HUES64 (cell line): ENCODE data around the gene MALSU1. TPM values are rescaled to one million over a fixed set of nuclear protein-coding genes. Genes with fewer than 3 reads are reported as not detected.

Experiments used
- H3K27ac ChIP-seq: 2 replicates; pipeline ENCODE4 v1.7.0; 2013; ENCODE audit warnings: low read depth, low read length, inconsistent platforms
- H3K27me3 ChIP-seq: 2 replicates; pipeline ENCODE4 v1.6.1; 2013; ENCODE audit warnings: mild to moderate bottlenecking, low read length; ENCODE audit not compliant: insufficient read depth
- H3K36me3 ChIP-seq: 2 replicates; pipeline ENCODE4 v1.6.1; 2013; ENCODE audit warnings: mild to moderate bottlenecking, low read length; ENCODE audit not compliant: insufficient read depth
- H3K4me1 ChIP-seq: 2 replicates; pipeline ENCODE4 v1.6.1; 2013; ENCODE audit warnings: mild to moderate bottlenecking, low read length, moderate library complexity; ENCODE audit not compliant: insufficient read depth
- H3K4me3 ChIP-seq: 2 replicates; pipeline ENCODE4 v1.5.1; 2013; ENCODE audit warnings: mild to moderate bottlenecking, low read length, moderate library complexity
- H3K9ac ChIP-seq: 2 replicates; pipeline ENCODE4 v1.6.1; 2013; ENCODE audit warnings: mild to moderate bottlenecking, low read depth, low read length
- H3K9me3 ChIP-seq: 2 replicates; pipeline ENCODE4 v1.6.1; 2013; ENCODE audit warnings: low read depth, low read length; ENCODE audit not compliant: insufficient read depth
- WGBS: fragments of 150-250, 120-280 bp; methylation state at CpG from one replicate; pipeline ENCODE4 v1.1.7; 2013; ENCODE audit warnings: missing lambda C conversion rate; 5-methylcytosine and 5-hydroxymethylcytosine counted together
- polyA plus RNA-seq, 2 experiments: library from polyadenylated mRNA; stranded (reverse); fragments of 50-300 nt; gene quantifications; one replicate each; pipeline ENCODE4 v1.2.3, GENCODE V29; 2013

MALSU1 gene
- polyA plus RNA-seq (2013, experiment 1 of 2), result 72.8 TPM
- polyA plus RNA-seq (2013, experiment 2 of 2), result 73.6 TPM

GRCh38 chr7:23298885-23299769 lies at the start of gene MALSU1:
Gene MALSU1 (plus strand): TSS chr7:23299339. CDS start chr7:23299353, 14 bp downstream.
- H3K9me3 ChIP-seq, result no peaks in the 10 kb centered on the region
- peaks cover 22% of the 10 kb centered on the region for H3K36me3 ChIP-seq
- no peaks in the 10 kb centered on the region for H3K27me3 ChIP-seq
- H3K27ac ChIP-seq, result peak within 1 kb of the TSS; percentile 63
- WGBS, result under 1% methylated on average over 57 of the region's 59 CpGs
- peaks cover 8% of the 10 kb centered on the region; the same call in 1 of the 2 replicates for H3K4me1 ChIP-seq
- H3K9ac ChIP-seq, result peak within 1 kb of the TSS; percentile 78
- H3K4me3 ChIP-seq, result peak within 1 kb of the TSS; percentile 89

DNA sequence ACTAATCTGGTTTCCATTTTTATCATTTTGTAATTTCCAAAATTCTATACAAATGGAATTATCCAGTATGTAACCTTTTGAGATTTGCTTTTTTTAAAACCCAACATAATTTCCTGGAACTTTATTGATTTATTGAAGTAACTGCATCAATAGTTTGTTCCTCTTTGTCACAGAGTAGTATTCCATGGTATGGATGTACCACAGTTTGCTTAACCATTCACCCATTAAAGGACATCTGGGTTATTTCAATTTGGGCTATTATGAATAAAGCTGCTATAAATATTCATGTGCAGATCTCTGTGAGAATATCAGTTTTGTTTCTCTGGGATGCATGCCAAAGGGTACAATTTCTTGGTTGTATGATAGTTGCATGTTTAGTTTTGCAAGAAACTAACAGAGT lies 49.7 kb upstream of the MALSU1 start:
- no peak overlapping the region for H3K9ac ChIP-seq
- H3K27ac ChIP-seq, result no peak overlapping the region
- no peak overlapping the region for H3K4me3 ChIP-seq
- H3K36me3 ChIP-seq, result no peaks in the 10 kb centered on the region
- peaks cover 5% of the 10 kb centered on the region; the same call in 1 of the 2 replicates for H3K9me3 ChIP-seq
- no peaks in the 10 kb centered on the region for H3K4me1 ChIP-seq
- H3K27me3 ChIP-seq, result peaks cover 6% of the 10 kb centered on the region

DNA sequence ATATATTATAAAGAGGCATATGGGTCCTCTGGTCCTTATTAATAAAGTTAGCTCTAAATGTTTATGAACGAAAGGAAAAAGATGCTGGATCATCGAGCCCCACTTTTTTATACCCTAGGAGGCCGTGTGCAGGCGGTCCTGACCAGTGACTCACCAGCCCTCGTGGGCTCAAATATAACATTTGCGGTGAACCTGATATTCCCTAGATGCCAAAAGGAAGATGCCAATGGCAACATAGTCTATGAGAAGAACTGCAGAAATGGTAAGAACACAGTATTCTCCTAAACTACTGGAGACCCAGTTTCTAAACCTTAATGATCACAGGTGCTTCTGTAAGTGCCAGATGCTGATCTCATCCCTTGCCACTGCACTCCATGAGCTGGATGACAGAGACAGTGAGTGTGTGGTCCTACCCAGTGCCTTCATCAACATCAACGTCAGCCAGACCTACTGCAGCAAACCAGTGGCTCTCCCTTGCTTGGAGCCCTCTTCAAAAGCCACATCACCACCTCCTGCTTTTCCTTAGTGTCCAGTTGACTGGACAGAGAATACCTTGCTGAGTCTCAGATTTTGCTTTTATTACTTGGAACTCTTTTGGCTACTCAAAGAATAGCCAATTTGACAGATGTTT lies 45.0 kb upstream of the MALSU1 start:
- Histone ChIP-seq H3K27ac (no peak overlapping the region), H3K27me3 (no peaks in the 10 kb centered on the region), H3K4me1 (no peaks in the 10 kb centered on the region), H3K36me3 (no peaks in the 10 kb centered on the region), H3K4me3 (no peak overlapping the region), H3K9ac (no peak overlapping the region), H3K9me3 (peaks cover 5% of the 10 kb centered on the region; the same call in 1 of the 2 replicates)
- 94% methylated on average over 7 of the region's 7 CpGs for WGBS

DNA sequence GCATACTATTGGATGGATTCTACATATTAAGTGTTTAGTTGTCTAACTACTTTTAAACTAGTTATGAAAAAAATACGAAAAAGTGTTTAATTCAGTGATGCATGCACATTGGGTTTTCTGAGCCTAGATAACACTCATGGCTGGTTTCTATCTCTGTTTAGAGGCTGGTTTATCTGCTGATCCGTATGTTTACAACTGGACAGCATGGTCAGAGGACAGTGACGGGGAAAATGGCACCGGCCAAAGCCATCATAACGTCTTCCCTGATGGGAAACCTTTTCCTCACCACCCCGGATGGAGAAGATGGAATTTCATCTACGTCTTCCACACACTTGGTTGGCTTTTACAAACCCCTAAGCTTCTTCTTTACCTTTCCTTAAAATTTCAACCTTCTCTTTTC lies 42.4 kb upstream of the MALSU1 start:
- H3K27ac ChIP-seq, result no peak overlapping the region
- no peak overlapping the region for H3K4me3 ChIP-seq
- no peaks in the 10 kb centered on the region for H3K27me3 ChIP-seq
- H3K4me1 ChIP-seq, result no peaks in the 10 kb centered on the region
- H3K9me3 ChIP-seq, result no peaks in the 10 kb centered on the region
- 92% methylated on average over 7 of the region's 7 CpGs for WGBS
- H3K9ac ChIP-seq, result no peak overlapping the region
- H3K36me3 ChIP-seq, result no peaks in the 10 kb centered on the region

GRCh38 chr7:23260371-23260770 lies 38.8 kb upstream of the MALSU1 start:
- H3K9ac ChIP-seq, result no peak overlapping the region
- H3K9me3 ChIP-seq, result no peaks in the 10 kb centered on the region
- no peaks in the 10 kb centered on the region for H3K27me3 ChIP-seq
- WGBS, result 89% methylated on average over 10 of the region's 10 CpGs
- H3K4me3 ChIP-seq, result no peak overlapping the region
- no peaks in the 10 kb centered on the region for H3K36me3 ChIP-seq
- no peaks in the 10 kb centered on the region for H3K4me1 ChIP-seq
- no peak overlapping the region for H3K27ac ChIP-seq

DNA sequence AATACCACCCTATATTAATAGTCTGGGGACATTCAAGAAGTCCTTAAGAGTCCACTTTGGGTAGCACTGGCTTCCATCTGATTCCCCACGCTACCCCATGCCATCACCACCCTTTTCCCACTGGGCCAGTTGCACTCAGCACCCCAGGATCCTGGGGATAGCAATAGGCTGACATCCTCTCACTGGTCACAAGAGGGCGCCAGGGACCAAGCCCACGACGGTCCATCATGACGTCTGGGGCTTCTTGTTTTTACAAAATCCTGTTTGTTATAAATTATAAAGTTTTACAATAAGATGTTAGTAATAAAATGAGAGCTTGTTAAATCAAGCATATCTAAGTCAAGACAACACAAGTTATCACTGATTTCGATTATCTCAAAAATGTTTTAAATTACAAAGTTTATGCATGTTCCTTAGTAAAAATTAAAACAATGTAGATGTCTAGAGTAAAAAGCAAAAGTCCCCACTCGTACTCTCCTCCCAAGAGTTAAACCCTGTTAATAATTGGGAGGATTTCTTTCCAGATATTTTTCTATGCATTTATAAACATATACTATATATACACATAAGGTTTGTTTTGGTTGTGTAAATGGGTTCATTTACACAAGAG lies 37.2 kb upstream of the MALSU1 start:
- no peaks in the 10 kb centered on the region for H3K36me3 ChIP-seq
- no peak overlapping the region for H3K4me3 ChIP-seq
- H3K4me1 ChIP-seq, result no peaks in the 10 kb centered on the region
- 6% methylated on average over 4 of the region's 7 CpGs for WGBS
- no peak overlapping the region for H3K9ac ChIP-seq
- H3K9me3 ChIP-seq, result no peaks in the 10 kb centered on the region
- H3K27ac ChIP-seq, result no peak overlapping the region
- H3K27me3 ChIP-seq, result no peaks in the 10 kb centered on the region

DNA sequence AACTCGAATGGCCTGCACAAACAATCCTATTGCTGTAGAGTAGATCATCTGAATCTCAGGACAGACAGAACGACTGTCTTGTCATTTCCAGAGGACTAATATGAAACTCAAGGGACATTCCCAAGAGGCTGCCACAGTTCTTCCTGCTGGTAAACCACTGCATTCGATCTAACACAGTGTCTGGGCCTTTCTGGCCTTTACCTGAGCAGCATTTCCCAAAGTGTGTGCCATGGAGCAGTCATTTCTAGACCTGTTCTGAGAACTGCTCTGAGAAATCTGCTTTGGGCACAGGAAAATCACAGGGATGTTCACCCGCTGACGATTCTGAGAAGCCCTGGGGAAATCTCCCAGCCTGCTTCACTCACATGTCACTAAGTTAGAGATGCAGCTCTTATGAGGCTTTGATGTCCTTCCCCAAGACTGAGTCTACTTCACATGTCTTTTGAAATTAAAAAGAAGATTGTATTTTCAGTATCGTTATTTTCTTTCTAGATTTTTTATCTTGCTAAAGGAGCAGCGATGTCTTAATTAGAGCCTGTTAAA lies 34.2 kb upstream of the MALSU1 start:
- WGBS, result 88% methylated on average over 7 of the region's 7 CpGs
- Histone ChIP-seq H3K9me3 (no peaks in the 10 kb centered on the region), H3K27ac (no peak overlapping the region), H3K27me3 (no peaks in the 10 kb centered on the region), H3K4me1 (no peaks in the 10 kb centered on the region), H3K36me3 (no peaks in the 10 kb centered on the region), H3K9ac (no peak overlapping the region), H3K4me3 (no peak overlapping the region)

GRCh38 chr7:23266918-23267317 lies 32.2 kb upstream of the MALSU1 start:
- Histone ChIP-seq H3K36me3 (no peaks in the 10 kb centered on the region), H3K27me3 (no peaks in the 10 kb centered on the region), H3K4me3 (no peak overlapping the region), H3K4me1 (no peaks in the 10 kb centered on the region), H3K27ac (no peak overlapping the region), H3K9me3 (no peaks in the 10 kb centered on the region), H3K9ac (no peak overlapping the region)
- 85% methylated on average over 2 of the region's 2 CpGs for WGBS

DNA sequence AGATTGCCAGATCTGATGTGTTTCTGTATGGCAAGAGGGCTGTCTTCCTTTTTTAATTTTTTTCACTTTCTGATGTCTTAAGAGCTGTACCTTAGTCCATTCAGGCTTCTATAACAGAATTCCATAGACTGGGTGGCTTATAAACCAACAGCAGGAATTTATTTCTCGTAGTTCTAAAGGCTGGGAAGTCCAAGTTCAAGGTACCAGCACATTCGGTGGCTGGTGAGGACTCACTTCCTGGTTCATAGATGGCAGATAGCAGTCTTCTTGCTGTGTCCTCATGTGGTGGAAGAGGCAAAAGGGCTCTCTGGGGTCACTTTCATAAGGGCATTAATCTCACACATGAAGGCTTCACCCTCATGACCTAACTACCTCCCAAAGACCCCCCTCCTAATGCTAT lies 31.8 kb upstream of the MALSU1 start:
- no peak overlapping the region for H3K4me3 ChIP-seq
- H3K9me3 ChIP-seq, result no peaks in the 10 kb centered on the region
- H3K36me3 ChIP-seq, result no peaks in the 10 kb centered on the region
- no peak overlapping the region for H3K27ac ChIP-seq
- no peak overlapping the region for H3K9ac ChIP-seq
- no peaks in the 10 kb centered on the region for H3K27me3 ChIP-seq
- WGBS, result 98% methylated on average over 2 of the region's 2 CpGs
- no peaks in the 10 kb centered on the region for H3K4me1 ChIP-seq

GRCh38 chr7:23268167-23268566 lies 31.0 kb upstream of the MALSU1 start:
- 0 out of 2 replicates have a peak, but pooled peaks cover under 1% of the 10 kb centered on the region for H3K4me1 ChIP-seq
- 92% methylated on average over 2 of the region's 2 CpGs for WGBS
- H3K4me3 ChIP-seq, result no peak overlapping the region
- no peaks in the 10 kb centered on the region for H3K9me3 ChIP-seq
- no peak overlapping the region for H3K27ac ChIP-seq
- H3K9ac ChIP-seq, result no peak overlapping the region
- H3K27me3 ChIP-seq, result no peaks in the 10 kb centered on the region
- no peaks in the 10 kb centered on the region for H3K36me3 ChIP-seq

DNA sequence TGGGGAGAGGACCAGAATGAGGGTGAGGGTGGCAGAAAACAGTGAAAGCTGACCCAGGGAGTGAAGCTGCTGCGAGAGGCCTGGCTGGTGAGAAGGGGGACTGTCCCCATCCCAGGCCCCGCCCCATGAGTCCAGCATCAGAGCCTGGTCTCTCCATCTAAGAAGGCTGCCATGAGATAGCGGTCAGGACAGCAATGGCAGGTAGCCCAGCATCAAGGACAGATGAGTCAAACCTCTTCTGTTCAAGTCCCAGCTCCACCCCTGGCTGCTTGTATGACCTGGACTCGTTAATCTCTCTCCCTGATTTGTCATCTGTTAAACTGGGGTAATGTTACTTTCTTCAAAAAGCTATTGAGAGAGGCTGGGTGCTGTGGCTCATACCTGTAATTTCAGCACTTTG lies 30.4 kb upstream of the MALSU1 start:
- no peak overlapping the region for H3K4me3 ChIP-seq
- no peaks in the 10 kb centered on the region for H3K27me3 ChIP-seq
- H3K36me3 ChIP-seq, result no peaks in the 10 kb centered on the region
- H3K9me3 ChIP-seq, result no peaks in the 10 kb centered on the region
- 84% methylated on average over 4 of the region's 4 CpGs for WGBS
- H3K4me1 ChIP-seq, result peaks cover 3% of the 10 kb centered on the region; the same call in 1 of the 2 replicates
- no peak overlapping the region for H3K9ac ChIP-seq
- H3K27ac ChIP-seq, result no peak overlapping the region
